Glutamatergic neuron (in vitro differentiated cells): ENCODE results near the gene LRRC25. TPM values are rescaled to one million over a fixed set of nuclear protein-coding genes. Genes with fewer than 3 reads are reported as not detected.
"Not testable (repeated sequence)": the region's sequence is repeated elsewhere in the genome, so short reads cannot be mapped to it uniquely, and the experiment has no call there.

ENCODE experiments used
- DNase-seq: peaks from one replicate; pipeline ENCODE4 v3.0.0; 2022
- H3K27ac Mint-ChIP-seq: one replicate; pipeline ENCODE4 v1.8.0; 2020; ENCODE audit warnings: mild to moderate bottlenecking, mixed read lengths, inconsistent platforms; ENCODE audit not compliant: unreplicated experiment
- H3K27me3 Mint-ChIP-seq: one replicate; pipeline ENCODE4 v1.8.0; 2020; ENCODE audit warnings: mild to moderate bottlenecking, moderate library complexity, mixed read lengths, inconsistent platforms; ENCODE audit not compliant: unreplicated experiment
- H3K36me3 Mint-ChIP-seq: one replicate; pipeline ENCODE4 v1.8.0; 2020; ENCODE audit warnings: mild to moderate bottlenecking, mixed read lengths, inconsistent platforms; ENCODE audit not compliant: unreplicated experiment
- H3K4me1 Mint-ChIP-seq: one replicate; pipeline ENCODE4 v1.8.0; 2020; ENCODE audit warnings: mild to moderate bottlenecking, low read depth, mixed read lengths, inconsistent platforms; ENCODE audit not compliant: unreplicated experiment
- H3K4me3 Mint-ChIP-seq: one replicate; pipeline ENCODE4 v1.8.0; 2020; ENCODE audit warnings: mild to moderate bottlenecking, mixed read lengths, inconsistent platforms; ENCODE audit not compliant: unreplicated experiment
- H3K9me3 Mint-ChIP-seq: one replicate; pipeline ENCODE4 v1.8.0; 2020; ENCODE audit warnings: mild to moderate bottlenecking, moderate library complexity, mixed read lengths, inconsistent platforms; ENCODE audit not compliant: unreplicated experiment
- total RNA-seq: library from RNA; stranded (reverse); fragmentation: NEBNext Ultra II Directional; extraction: Animal tissue kit (Norgen Biotek cat#: 25700); gene quantifications from one replicate; pipeline ENCODE4 v1.2.1, GENCODE V29; 2021; ENCODE audit not compliant: unreplicated experiment
- TF ChIP-seq, protein P1 (sequence below): fragments of 200-600 bp; sonication (generic); IDR thresholded peaks from one replicate; pipeline ENCODE4 v1.5.0; 2021; ENCODE audit not compliant: partially characterized antibody, unreplicated experiment

The LRRC25 gene
- total RNA-seq, 1 donor from 2014 or later = not detected

DNA sequence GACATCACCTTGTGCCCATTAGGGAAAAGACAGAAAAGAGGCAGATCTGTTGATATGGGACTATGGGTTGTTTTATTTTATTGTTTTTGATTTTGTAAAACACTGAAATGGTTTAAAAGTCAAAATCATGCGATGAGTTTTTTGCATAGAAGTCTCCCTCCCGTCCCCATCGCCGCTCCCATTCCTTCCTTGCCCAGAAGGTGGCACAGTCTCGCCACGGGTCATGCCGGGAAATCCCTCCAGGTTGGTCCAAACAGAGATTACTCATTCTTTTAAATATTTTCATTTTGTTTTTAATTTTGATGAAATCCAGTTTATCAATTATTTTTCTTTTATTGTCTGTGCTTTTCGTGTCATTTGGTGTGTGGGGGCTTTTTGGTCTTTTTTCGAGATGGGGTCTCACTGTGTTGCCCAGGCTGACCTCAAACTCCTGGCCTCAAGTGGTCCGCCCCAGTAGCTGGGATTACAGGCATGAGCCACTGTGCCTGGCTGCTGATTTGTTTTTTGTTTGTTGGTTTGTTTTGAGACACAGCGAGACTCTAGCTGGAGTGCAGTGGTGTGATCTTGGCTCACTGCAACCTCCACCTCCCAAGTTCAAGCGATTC is 47.8 kb downstream of the LRRC25 start:
- Mint-ChIP-seq H3K27me3 (peaks cover 2% of the 10 kb centered on the region), H3K27ac (no peak overlapping the region), H3K4me1 (no peaks in the 10 kb centered on the region), H3K4me3 (no peak overlapping the region), H3K9me3 (peaks cover 4% of the 10 kb centered on the region), H3K36me3 (peaks cover 8% of the 10 kb centered on the region)
- TF ChIP-seq, protein P1, sequence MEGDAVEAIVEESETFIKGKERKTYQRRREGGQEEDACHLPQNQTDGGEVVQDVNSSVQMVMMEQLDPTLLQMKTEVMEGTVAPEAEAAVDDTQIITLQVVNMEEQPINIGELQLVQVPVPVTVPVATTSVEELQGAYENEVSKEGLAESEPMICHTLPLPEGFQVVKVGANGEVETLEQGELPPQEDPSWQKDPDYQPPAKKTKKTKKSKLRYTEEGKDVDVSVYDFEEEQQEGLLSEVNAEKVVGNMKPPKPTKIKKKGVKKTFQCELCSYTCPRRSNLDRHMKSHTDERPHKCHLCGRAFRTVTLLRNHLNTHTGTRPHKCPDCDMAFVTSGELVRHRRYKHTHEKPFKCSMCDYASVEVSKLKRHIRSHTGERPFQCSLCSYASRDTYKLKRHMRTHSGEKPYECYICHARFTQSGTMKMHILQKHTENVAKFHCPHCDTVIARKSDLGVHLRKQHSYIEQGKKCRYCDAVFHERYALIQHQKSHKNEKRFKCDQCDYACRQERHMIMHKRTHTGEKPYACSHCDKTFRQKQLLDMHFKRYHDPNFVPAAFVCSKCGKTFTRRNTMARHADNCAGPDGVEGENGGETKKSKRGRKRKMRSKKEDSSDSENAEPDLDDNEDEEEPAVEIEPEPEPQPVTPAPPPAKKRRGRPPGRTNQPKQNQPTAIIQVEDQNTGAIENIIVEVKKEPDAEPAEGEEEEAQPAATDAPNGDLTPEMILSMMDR = peak; percentile 56
- peak; percentile 69 for DNase-seq

DNA sequence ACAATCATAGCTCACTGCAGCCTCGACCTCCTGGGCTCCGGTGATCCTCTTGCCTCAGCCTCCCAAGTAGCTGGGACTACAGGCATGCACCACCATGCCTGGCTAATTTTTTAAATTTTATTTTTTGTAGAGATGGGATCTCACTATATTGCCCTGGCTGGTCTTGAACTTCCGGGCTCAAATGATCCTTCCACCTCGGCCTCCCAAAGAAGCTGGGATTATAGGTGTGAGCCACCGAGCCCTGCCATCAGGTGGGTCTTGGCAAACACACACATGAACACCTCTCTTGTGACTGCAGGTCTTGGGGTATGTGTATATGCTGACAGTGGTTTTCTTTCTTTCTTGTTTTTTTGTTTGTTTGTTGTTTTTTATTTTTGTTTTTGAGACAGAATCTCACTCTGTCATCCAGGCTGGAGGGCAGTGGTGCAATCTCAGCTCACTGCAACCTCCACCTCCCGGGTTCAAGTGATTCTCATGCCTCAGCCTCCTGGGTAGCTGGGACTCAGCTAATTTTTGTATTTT is 48.5 kb downstream of the LRRC25 start:
- not testable (repeated sequence) for H3K27me3 Mint-ChIP-seq, H3K4me1 Mint-ChIP-seq, H3K9me3 Mint-ChIP-seq, H3K36me3 Mint-ChIP-seq, H3K27ac Mint-ChIP-seq, H3K4me3 Mint-ChIP-seq, DNase-seq

DNA sequence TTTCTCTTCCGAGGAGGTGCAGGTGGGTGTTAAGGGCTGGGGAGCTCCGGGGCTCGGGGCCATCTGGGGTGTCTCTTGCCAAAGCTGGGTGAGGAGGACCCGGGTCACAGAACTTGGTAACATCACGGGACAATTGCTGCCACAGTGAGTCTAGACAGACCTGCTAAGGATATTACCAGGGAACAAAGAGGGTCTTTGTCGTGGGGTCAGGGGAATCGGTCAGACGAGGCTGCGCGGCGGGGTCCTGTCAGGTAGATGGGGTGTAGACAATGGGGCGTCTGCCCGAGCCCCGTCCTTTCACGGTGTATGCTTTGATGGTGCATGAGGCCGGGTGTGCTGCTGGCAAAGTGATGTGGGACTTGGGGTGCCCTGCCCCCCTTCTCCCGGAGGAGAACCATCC is 49.3 kb downstream of the LRRC25 start:
- peaks cover 2% of the 10 kb centered on the region for H3K27me3 Mint-ChIP-seq
- DNase-seq = no peak
- H3K36me3 Mint-ChIP-seq = peaks cover 4% of the 10 kb centered on the region
- H3K9me3 Mint-ChIP-seq = peaks cover 4% of the 10 kb centered on the region
- H3K4me1 Mint-ChIP-seq = peaks cover 2% of the 10 kb centered on the region
- no peak overlapping the region for H3K4me3 Mint-ChIP-seq
- no peak overlapping the region for H3K27ac Mint-ChIP-seq
- TF ChIP-seq, protein P1 = no peak

DNA sequence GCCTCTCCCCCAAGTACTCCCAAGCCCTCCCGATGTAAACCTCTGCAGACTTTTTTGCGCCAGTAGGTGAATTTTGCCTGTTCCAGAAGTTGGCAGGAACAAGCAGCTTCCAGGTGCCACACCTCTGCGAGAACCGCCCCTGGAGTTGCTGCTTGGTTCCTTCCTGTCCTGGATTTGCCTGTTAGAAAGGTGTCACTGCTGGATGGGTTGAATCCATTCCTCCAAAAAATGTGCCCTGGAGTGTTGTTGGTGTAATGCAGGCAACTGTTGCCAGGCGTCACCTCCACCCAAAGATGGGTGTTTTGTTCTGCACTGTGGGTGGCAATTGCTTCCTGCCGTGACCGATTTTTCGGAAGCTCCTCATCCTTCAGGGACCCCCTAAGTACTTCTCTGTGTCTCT is 51.3 kb downstream of the LRRC25 start:
- H3K9me3 Mint-ChIP-seq = peaks cover 4% of the 10 kb centered on the region
- H3K36me3 Mint-ChIP-seq = peaks cover 4% of the 10 kb centered on the region
- TF ChIP-seq, protein P1 = peak; percentile 23
- no peak for DNase-seq
- H3K4me1 Mint-ChIP-seq = peaks cover 2% of the 10 kb centered on the region
- H3K27me3 Mint-ChIP-seq = peaks cover 2% of the 10 kb centered on the region
- H3K4me3 Mint-ChIP-seq = no peak overlapping the region
- H3K27ac Mint-ChIP-seq = no peak overlapping the region

DNA sequence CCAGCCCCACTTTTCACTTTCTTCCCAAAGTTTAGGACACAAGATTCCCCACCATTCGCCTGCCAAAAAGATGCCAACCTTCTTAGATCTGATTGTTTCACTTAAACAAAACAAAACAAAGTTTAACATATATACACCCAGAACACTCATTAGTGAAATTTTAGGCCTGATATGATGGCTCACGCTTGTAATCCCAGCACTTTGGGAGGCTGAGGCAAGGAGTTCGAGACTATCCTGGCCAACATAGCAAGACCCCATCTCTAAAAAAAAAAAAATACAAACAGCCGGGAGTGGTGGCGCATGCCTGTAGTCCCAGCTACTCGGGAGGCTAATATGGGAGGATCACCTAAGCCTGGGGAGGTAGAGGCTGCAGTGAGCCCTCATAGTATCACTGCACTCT is 52.1 kb downstream of the LRRC25 start:
- peaks cover 2% of the 10 kb centered on the region for H3K27me3 Mint-ChIP-seq
- H3K9me3 Mint-ChIP-seq = peaks cover 4% of the 10 kb centered on the region
- no peak overlapping the region for H3K27ac Mint-ChIP-seq
- TF ChIP-seq, protein P1 = no peak
- peaks cover 4% of the 10 kb centered on the region for H3K36me3 Mint-ChIP-seq
- peaks cover 2% of the 10 kb centered on the region for H3K4me1 Mint-ChIP-seq
- no peak overlapping the region for H3K4me3 Mint-ChIP-seq
- no peak for DNase-seq
